Right hindlimb (tissue), 1 donor: ENCODE results near the gene CLPX.
"Not testable (repeated sequence)": the region's sequence is repeated elsewhere in the genome, so short reads cannot be mapped to it uniquely, and the experiment has no call there.

Source experiments
- DNase-seq: peaks from one replicate; pipeline ENCODE4 v3.0.0-alpha.2; 2018

Gene CLPX

GRCh38 chr15:65165875-65166274, 19.3 kb downstream of the CLPX start:
- DNase-seq, result no peak

GRCh38 chr15:65164139-65164538, 21.0 kb downstream of the CLPX start:
- DNase-seq, result no peak

GRCh38 chr15:65163041-65163440, 22.1 kb downstream of the CLPX start:
- no peak for DNase-seq

GRCh38 chr15:65156692-65157091, 28.4 kb downstream of the CLPX start:
- DNase-seq, result no peak

DNA sequence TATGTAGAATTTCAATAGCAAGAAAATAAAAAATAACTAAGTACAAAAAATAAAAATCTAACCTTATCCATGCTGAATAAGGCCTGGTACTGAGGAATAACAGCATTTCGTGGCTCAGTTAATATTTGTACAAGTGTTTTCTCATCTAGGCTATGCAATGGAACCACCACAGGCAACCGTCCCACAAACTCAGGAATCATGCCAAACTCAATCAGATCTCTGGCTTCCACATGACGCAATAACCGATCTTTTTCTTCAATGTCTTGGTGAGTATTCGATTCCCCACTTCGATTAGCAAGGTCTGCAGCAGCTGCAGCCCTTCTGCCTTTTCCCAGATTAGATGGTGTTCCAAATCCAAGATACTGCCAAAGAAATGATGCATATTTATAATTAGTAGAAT, 30.4 kb downstream of the CLPX start:
- no peak for DNase-seq

DNA sequence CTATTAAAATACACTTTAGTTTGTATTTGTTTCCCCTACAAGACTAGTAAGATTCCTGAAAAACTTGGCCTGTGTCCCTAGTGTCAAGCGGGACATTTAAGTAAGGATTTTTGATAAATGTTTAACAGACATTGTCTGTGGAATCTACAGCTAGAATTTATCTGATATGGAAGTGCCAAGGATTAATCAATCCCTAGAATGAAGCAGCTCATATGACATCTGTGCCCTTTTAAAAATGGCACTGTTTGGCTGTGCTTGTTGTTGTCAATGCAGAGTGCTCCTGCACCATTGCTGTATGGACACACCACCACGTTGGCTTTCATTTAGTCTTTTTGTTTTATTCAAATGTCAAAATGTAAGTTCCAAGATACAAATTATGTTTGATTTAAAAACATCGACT, 37.2 kb downstream of the CLPX start:
- no peak for DNase-seq

- no peak for DNase-seq
These were observed 38.7 kb downstream of the CLPX start for GRCh38 chr15:65146438-65146837.

DNA sequence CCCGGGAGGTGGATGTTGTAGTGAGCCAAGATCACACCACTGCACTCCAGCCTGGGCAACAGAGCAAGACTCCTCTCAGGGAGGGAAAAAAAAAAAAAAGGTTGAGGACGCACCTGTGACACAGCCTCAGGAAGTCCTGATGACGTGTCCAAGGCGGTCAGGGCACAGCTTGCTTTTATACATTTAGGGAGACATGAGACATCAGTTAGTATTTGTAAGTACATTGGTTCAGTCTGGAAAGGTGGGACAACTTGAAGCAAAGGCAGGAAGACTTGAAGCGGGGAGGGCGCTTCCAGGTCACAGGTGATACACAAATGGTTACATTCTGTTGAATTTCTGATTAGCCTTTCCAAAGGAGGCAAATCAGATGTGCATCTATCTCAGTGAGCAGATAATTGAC, 46.5 kb downstream of the CLPX start:
- DNase-seq, result not testable (repeated sequence)

DNA sequence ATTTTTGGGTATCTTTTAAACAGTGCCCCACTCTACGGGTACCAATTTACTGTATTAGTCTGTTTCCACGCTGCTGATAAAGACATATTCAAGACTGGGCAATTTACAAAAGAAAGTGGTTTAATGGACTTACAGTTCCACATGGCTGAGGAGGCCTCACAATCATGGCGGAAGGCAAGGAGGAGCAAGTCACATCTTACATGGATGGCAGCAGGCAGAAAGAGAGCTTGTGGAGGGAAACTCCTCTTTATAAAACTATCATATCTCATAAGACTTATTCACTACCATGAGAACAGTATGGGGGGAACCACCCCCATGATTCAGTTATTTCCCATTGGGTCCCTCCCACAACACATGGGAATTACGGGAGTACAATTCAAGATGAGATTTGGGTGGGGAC, 47.2 kb downstream of the CLPX start:
- not testable (repeated sequence) for DNase-seq

GRCh38 chr15:65137089-65137488, 48.1 kb downstream of the CLPX start:
- DNase-seq, result not testable (repeated sequence)

GRCh38 chr15:65134538-65134937, 50.6 kb downstream of the CLPX start:
- no peak for DNase-seq

- DNase-seq, result peak; percentile 94
These were observed 51.5 kb downstream of the CLPX start, which contains the start of gene PDCD7 for GRCh38 chr15:65133548-65134200. TSS of gene PDCD7 (minus strand) at chr15:65133808. CDS start at chr15:65133781, 27 bp downstream.

- peak; percentile 41 for DNase-seq
These were observed 52.1 kb downstream of the CLPX start for GRCh38 chr15:65132878-65133547.

DNA sequence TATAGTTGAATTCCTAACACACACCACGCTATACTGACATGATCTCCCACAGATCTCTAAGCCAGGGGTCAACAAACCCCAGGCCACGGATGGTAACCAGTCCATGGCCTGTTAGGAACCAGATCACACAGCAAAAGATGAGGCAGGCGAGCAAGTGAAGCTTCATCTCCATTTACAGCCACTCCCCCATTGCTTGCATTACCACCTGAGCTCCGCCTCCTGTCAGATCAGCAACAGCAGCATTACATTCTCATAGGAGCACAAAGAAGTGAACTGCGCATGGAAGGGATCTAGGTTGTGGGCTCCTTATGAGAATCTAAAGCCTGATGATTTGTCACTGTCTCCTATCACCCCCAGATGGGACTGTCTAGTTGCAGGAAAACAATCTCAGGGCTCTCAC, 54.2 kb downstream of the CLPX start:
- DNase-seq, result no peak

DNA sequence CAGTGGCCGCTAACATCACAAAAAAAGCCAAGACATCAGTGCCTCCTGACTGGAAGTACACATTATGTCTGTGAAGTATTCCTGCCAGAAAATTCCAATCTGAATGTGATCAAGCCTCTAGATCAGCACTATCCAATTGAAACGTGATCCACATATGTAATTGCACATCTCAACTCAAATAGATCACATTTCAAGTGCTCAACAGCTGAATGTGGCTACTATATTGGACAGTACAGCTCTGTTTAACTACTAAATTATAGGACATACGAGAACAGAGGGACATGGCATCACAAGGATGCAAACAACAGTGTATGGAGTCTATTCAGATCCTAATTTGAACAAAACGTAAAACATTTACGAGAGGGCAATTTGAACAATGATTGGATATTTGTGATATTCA, 69.6 kb downstream of the CLPX start:
- DNase-seq, result no peak

DNA sequence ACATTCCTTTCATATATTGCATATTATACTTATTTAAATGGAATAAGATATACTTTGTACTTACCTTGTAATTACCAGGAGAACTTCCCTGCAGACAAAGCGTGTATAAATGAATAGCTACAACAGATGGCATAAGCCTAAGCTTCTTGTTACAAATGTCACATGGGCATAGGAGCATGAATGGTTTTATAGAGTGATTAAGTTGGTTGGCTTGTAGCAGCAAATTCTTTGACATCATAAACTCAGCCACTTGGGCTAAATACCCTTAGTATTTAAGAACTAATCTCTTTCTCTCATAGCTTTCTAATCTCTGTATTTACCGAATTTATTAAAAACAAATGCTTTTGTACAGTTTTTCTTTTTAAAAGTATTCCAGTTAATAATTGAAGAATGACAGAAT, 70.1 kb downstream of the CLPX start, which contains the start of gene UBAP1L:
TSS of gene UBAP1L (minus strand) at position 115 of the 400 bp plus-strand sequence. CDS start 8,985 bp downstream, outside the sequence.
- DNase-seq, result no peak

DNA sequence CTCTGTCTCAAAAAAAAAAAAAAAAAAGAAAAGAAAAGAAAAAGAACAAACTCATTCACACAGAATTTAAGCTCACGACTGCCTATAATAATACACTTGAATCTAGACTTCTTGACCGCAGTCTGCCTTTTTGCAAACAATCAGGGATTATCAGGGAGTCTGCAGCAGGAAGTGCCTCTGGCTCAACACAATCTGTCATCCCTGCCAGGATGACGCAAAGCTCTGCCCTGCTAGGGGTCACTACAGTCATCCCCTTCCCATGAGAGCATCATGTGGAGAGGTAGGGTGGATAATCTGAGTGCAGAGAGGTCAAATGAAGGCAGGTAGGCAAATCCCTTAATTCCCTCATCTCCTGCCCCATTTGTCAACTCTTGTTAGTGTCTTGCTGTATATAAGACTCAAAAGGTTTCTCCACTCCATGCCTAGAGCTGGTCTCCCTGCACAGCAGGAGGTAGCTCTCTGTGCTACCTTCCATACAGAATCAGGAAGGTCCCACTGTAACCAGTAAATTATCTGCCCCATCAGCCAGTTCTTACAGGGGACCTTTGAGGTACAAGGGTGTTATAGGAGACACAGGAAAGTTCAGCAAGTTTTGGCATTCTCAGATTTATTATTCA, 74.4 kb downstream of the CLPX start:
- no peak for DNase-seq

- no peak for DNase-seq
These were observed 79.0 kb downstream of the CLPX start for GRCh38 chr15:65106011-65106590.

DNA sequence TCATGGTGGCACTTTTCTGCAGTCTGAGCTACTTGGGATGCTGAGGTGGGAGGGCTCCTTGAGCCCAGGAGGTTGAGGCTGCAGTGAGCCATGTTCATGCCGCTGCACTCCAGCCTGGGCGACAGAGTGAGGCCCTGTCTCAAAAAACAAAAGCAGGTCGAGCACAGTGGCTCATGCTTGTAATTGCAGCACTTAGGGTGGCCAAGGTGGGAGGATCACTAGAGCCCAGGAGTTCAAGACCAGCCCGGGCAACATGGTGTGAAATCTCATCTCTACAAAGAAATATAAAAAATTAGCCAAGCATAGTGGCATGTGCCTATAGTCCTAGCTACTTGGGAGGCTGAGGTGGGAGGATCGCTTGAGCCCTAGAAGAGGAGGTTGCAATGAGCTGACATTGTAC, 80.1 kb downstream of the CLPX start:
- DNase-seq, result no peak

DNA sequence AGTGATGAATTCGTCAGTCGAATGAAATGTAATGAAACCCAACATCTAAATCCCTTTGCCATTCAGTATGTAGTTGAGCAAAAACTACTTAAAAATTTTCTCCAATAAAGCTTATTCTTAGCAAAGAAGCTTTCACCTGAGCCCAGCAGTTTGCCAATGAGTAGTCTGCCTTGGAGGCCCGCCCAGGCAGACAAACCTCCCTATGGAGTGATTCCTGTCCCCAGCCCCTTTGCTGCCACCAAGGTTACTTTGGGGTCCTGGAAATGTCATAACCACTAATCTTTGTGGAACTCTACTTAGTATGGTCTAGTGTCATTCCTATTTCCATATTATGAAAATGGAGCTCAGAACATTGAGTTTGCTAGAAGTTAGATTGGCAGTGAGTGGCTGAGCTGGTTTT, 82.2 kb downstream of the CLPX start:
- DNase-seq, result no peak

- DNase-seq, result no peak
These were observed 83.0 kb downstream of the CLPX start for GRCh38 chr15:65101891-65102708.

- DNase-seq, result peak; percentile 85
These were observed 83.7 kb downstream of the CLPX start for GRCh38 chr15:65101411-65101890.

GRCh38 chr15:65100442-65100841, 84.7 kb downstream of the CLPX start:
- no peak for DNase-seq
